Stomach (tissue), 4 donors: ENCODE data around the gene ZNF878.

Source experiments
- CTCF ChIP-seq, 7 experiments: fragments of 450-650 bp in 4 of 7; fragments of 200-600 bp in 3 of 7; sonication (generic) in 3 of 7; IDR thresholded peaks; one replicate each; pipeline ENCODE4 v1.5.1; 2016 to 2019; ENCODE audit warnings: antibody characterized with exemption in 7 of 7, control low read depth in 2 of 7, mild to moderate bottlenecking in 1 of 7
- EP300 ChIP-seq: sonication (generic); formaldehyde crosslinking; IDR thresholded peaks from one replicate; pipeline ENCODE4 v1.6.1; 2017; ENCODE audit warnings: antibody characterized with exemption
- POLR2A ChIP-seq, 4 donors: fragments of 450-650 bp; IDR thresholded peaks; one replicate each; pipeline ENCODE4 v1.6.1; 2016; ENCODE audit warnings: antibody characterized with exemption in 4 of 4, control low read depth in 2 of 4, mild to moderate bottlenecking in 1 of 4, moderate library complexity in 1 of 4
- POLR2AphosphoS5 ChIP-seq, 3 donors: sonication (generic); formaldehyde crosslinking; IDR thresholded peaks; one replicate each; pipeline ENCODE4 v1.6.1; 2016; ENCODE audit warnings: antibody characterized with exemption in 3 of 3

- TF ChIP-seq CTCF (IDR thresholded peaks at IDR 0.05) (no peak), POLR2A (IDR thresholded peaks at IDR 0.05) (no peak), EP300 (no peak), POLR2AphosphoS5 (IDR thresholded peaks at IDR 0.05) (no peak)
These were observed 24.6 kb upstream of the ZNF878 start for GRCh38 chr19:12077375-12077774.
